A375 (cell line): ENCODE measurements around the gene GMCL2. TPM values are rescaled to one million over a fixed set of nuclear protein-coding genes. Genes with fewer than 3 reads are reported as not detected.

Experiments used
- total RNA-seq: library from RNA; depleted of rRNA; stranded (reverse); fragments of >200 nt; shearing (Covaris generic); gene quantifications from 2 replicates; pipeline ENCODE4 v1.2.3, GENCODE V29; 2014; rRNA removed

GMCL2 gene, protein sequence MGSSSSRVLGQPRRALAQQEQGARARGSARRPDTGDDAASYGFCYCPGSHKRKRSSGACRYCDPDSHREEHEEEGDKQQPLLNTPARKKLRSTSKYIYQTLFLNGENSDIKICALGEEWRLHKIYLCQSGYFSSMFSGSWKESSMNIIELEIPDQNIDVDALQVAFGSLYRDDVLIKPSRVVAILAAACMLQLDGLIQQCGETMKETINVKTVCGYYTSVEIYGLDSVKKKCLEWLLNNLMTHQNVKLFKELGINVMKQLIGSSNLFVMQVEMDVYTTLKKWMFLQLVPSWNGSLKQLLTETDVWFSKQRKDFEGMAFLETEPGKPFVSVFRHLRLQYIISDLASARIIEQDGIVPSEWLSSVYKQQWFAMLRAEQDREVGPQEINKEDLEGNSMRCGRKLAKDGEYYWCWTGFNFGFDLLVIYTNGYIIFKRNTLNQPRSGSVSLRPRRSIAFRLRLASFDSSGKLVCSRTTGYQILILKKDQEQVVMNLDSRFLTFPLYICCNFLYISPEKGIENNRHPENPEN
- not detected in 2 replicates for total RNA-seq

DNA sequence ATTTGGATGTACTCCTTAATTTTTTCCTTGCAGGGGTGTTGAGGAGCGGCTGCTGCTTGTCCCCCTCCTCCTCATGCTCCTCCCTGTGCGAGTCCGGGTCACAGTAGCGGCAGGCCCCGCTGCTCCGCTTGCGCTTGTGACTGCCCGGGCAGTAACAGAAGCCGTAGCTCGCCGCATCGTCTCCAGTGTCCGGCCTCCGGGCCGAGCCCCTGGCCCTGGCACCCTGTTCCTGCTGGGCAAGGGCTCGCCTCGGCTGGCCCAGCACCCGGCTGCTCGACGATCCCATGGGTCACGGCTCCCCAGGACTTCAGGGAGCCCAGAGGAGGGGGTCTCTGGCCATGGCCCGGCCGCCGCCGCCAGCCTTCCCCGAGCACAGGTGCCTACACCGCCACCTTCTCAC is at the start of gene GMCL2:
TSS of gene GMCL2 (minus strand) at position 358 of the 400 bp plus-strand sequence. CDS start at position 286, 72 bp downstream.

GRCh38 chr5:178232124-178232919 is 45.2 kb upstream of the GMCL2 start, which contains the start of gene PHYKPL:
TSS of gene PHYKPL (minus strand) at chr5:178232802. CDS start at chr5:178232550, 252 bp downstream.

DNA sequence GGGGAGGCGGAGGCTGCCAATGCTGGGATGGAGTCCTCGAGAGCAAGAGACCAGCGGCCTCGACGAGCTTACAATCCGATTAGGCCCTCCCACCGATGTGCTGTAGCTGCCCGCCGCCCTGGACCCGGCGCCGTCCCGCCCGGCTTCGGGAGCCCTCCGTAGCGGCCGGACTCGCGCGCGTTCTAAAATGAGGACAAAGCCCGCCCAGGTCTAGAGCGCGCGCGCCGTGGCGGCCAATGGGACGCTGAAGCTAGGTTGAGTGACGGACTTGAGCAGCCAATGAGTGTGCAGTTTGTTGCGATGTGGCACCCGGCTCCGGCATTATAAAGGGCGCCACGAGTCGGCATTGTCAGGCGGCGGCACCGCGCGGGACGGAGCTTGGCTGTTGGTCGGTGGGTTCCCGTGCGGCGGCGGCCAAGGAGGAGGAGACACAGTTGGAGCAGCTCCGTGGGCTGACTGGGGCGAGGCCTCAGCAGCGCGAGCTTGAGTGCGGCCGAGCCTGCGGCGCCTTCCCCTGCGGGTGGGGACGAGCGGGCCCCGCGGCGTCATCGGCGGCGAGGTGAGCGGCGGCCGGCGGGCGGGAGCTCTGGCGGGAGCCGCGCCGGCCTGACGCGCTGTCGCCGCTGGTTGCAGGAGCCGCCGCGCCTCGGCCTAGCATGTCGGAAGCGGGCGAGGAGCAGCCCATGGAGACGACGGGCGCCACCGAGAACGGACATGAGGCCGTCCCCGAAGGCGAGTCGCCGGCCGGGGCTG is 17.2 kb upstream of the GMCL2 start, which contains the start of gene HNRNPAB:
TSS of gene HNRNPAB (plus strand) at position 352 of the 753 bp plus-strand sequence. CDS start at position 657, 305 bp downstream.

GRCh38 chr5:178153530-178154340 is 33.4 kb downstream of the GMCL2 start, which contains the start of gene NHP2:
TSS of gene NHP2 (minus strand) at chr5:178153885. CDS start at chr5:178153817, 68 bp downstream.

Other genes with a start within 250 kb of the GMCL2 start
- gene PROP1, start 191.1 kb downstream of the GMCL2 start, total RNA-seq, result not detected in 2 replicates
- 0.03 and 0.15 TPM in 2 replicates for gene N4BP3, start 73.8 kb downstream of the GMCL2 start, total RNA-seq
- 24.3 and 32.3 TPM in 2 replicates for gene RMND5B, start 56.4 kb downstream of the GMCL2 start, total RNA-seq
- gene NHP2, start 33.5 kb downstream of the GMCL2 start, total RNA-seq, result 690 and 698 TPM in 2 replicates
- gene HNRNPAB, start 17.2 kb upstream of the GMCL2 start, total RNA-seq, result 145 and 155 TPM in 2 replicates
- gene PHYKPL, start 45.4 kb upstream of the GMCL2 start, total RNA-seq, result 36.3 and 37.4 TPM in 2 replicates